IPS DF 6.9 (cell line): Measurements from ENCODE around the gene ADAM12.
A peak's percentile ranks its signal among the peaks of the same experiment; 100 is the strongest.

ENCODE experiments used
- DNase-seq: peaks from one replicate; pipeline ENCODE4 v3.0.0-alpha.2; 2013; ENCODE audit warnings: low read depth, low spot score
- H3K27ac ChIP-seq: one replicate; pipeline ENCODE4 v1.5.1; 2013; ENCODE audit warnings: low read length, control low read depth
- H3K27me3 ChIP-seq: 2 replicates; pipeline ENCODE4 v1.6.1; 2013; ENCODE audit warnings: mild to moderate bottlenecking, low read length; ENCODE audit not compliant: control insufficient read depth, insufficient read depth
- H3K36me3 ChIP-seq: 2 replicates; pipeline ENCODE4 v1.6.1; 2013; ENCODE audit warnings: low read length; ENCODE audit not compliant: control insufficient read depth, insufficient read depth
- H3K4me1 ChIP-seq: 2 replicates; pipeline ENCODE4 v1.6.1; 2013; ENCODE audit warnings: low read length; ENCODE audit not compliant: control insufficient read depth, insufficient read depth
- H3K4me3 ChIP-seq: 2 replicates; pipeline ENCODE4 v1.5.1; 2013; ENCODE audit warnings: mild to moderate bottlenecking, low read length
- H3K9me3 ChIP-seq: 2 replicates; pipeline ENCODE4 v1.6.1; 2013; ENCODE audit warnings: low read length, inconsistent platforms; ENCODE audit not compliant: control insufficient read depth, insufficient read depth
- WGBS: extraction: QIAGEN DNeasy Blood & Tissue Kit; methylation state at CpG from one replicate; pipeline ENCODE4 v1.1.7; 2013; ENCODE audit warnings: mixed read lengths, missing lambda C conversion rate; ENCODE audit not compliant: insufficient read length, insufficient coverage; 5-methylcytosine and 5-hydroxymethylcytosine counted together

The ADAM12 gene

GRCh38 chr10:126387931-126388911 lies at the start of gene ADAM12:
Gene ADAM12, minus strand, starts transcription at chr10:126388477. Its CDS starts 332 bp downstream, at chr10:126388145.
- Histone ChIP-seq H3K27ac (no peak within 1 kb of the TSS), H3K4me3 (peak within 1 kb of the TSS; percentile 77), H3K4me1 (no peaks in the 10 kb centered on the region; the same call in 1 of the 2 replicates), H3K36me3 (no peaks in the 10 kb centered on the region; the same call in 1 of the 2 replicates), H3K9me3 (no peaks in the 10 kb centered on the region), H3K27me3 (peaks cover 20% of the 10 kb centered on the region; the same call in 1 of the 2 replicates)
- no CpG with 5 or more reads among the region's 127 CpGs for WGBS
- no peak for DNase-seq

GRCh38 chr10:126437635-126438406 lies 49.5 kb upstream of the ADAM12 start:
- peaks cover 1% of the 10 kb centered on the region; the same call in 1 of the 2 replicates for H3K27me3 ChIP-seq
- no CpG with 5 or more reads among the region's 2 CpGs for WGBS
- no peak overlapping the region for H3K4me3 ChIP-seq
- no peak for DNase-seq
- no peak overlapping the region for H3K27ac ChIP-seq
- H3K4me1 ChIP-seq: no peaks in the 10 kb centered on the region
- H3K36me3 ChIP-seq: no peaks in the 10 kb centered on the region
- H3K9me3 ChIP-seq: no peaks in the 10 kb centered on the region

GRCh38 chr10:126434235-126434634 lies 46.0 kb upstream of the ADAM12 start:
- DNase-seq: no peak
- peaks cover 1% of the 10 kb centered on the region; the same call in 1 of the 2 replicates for H3K27me3 ChIP-seq
- no peak overlapping the region for H3K4me3 ChIP-seq
- WGBS: no CpG with 5 or more reads among the region's 5 CpGs
- H3K27ac ChIP-seq: no peak overlapping the region
- H3K36me3 ChIP-seq: no peaks in the 10 kb centered on the region
- H3K4me1 ChIP-seq: no peaks in the 10 kb centered on the region
- H3K9me3 ChIP-seq: no peaks in the 10 kb centered on the region

GRCh38 chr10:126433351-126433750 lies 45.1 kb upstream of the ADAM12 start:
- Histone ChIP-seq H3K36me3 (no peaks in the 10 kb centered on the region), H3K9me3 (no peaks in the 10 kb centered on the region; the same call in 1 of the 2 replicates), H3K27ac (no peak overlapping the region), H3K27me3 (peaks cover 1% of the 10 kb centered on the region; the same call in 1 of the 2 replicates), H3K4me1 (no peaks in the 10 kb centered on the region), H3K4me3 (no peak overlapping the region)
- DNase-seq: no peak
- WGBS: no CpG with 5 or more reads among the region's 5 CpGs

- H3K27ac ChIP-seq: no peak overlapping the region
- WGBS: no CpG with 5 or more reads among the region's 7 CpGs
Observed at GRCh38 chr10:126432507-126432906, 44.2 kb upstream of the ADAM12 start.

GRCh38 chr10:126431816-126432215 lies 43.5 kb upstream of the ADAM12 start:
- Histone ChIP-seq H3K4me1 (no peaks in the 10 kb centered on the region), H3K27me3 (peaks cover 1% of the 10 kb centered on the region; the same call in 1 of the 2 replicates), H3K9me3 (no peaks in the 10 kb centered on the region; the same call in 1 of the 2 replicates), H3K27ac (no peak overlapping the region), H3K4me3 (no peak overlapping the region), H3K36me3 (no peaks in the 10 kb centered on the region)
- no peak for DNase-seq
- WGBS: no CpG with 5 or more reads among the region's 2 CpGs

More at GRCh38 chr10:126432507-126432906, 44.2 kb upstream of the ADAM12 start:
- Histone ChIP-seq H3K27me3 (peaks cover 1% of the 10 kb centered on the region; the same call in 1 of the 2 replicates), H3K4me1 (no peaks in the 10 kb centered on the region), H3K9me3 (no peaks in the 10 kb centered on the region; the same call in 1 of the 2 replicates), H3K36me3 (no peaks in the 10 kb centered on the region), H3K4me3 (no peak overlapping the region)
- DNase-seq: no peak

GRCh38 chr10:126430512-126430911 lies 42.2 kb upstream of the ADAM12 start:
- Histone ChIP-seq H3K36me3 (no peaks in the 10 kb centered on the region), H3K4me1 (no peaks in the 10 kb centered on the region), H3K4me3 (no peak overlapping the region), H3K27ac (no peak overlapping the region), H3K9me3 (no peaks in the 10 kb centered on the region; the same call in 1 of the 2 replicates), H3K27me3 (no peaks in the 10 kb centered on the region)
- no CpG with 5 or more reads among the region's 2 CpGs for WGBS
- no peak for DNase-seq

- DNase-seq: no peak
- Histone ChIP-seq H3K9me3 (no peaks in the 10 kb centered on the region; the same call in 1 of the 2 replicates), H3K27ac (no peak overlapping the region), H3K4me1 (no peaks in the 10 kb centered on the region), H3K4me3 (no peak overlapping the region), H3K27me3 (no peaks in the 10 kb centered on the region), H3K36me3 (no peaks in the 10 kb centered on the region)
- WGBS: no CpG with 5 or more reads among the region's 4 CpGs
Observed at GRCh38 chr10:126429275-126429674, 41.0 kb upstream of the ADAM12 start.

GRCh38 chr10:126425489-126426065 lies 37.3 kb upstream of the ADAM12 start:
- WGBS: no CpG with 5 or more reads among the region's 8 CpGs
- Histone ChIP-seq H3K27me3 (no peaks in the 10 kb centered on the region), H3K27ac (no peak overlapping the region), H3K4me1 (no peaks in the 10 kb centered on the region), H3K4me3 (no peak overlapping the region), H3K9me3 (no peaks in the 10 kb centered on the region; the same call in 1 of the 2 replicates), H3K36me3 (no peaks in the 10 kb centered on the region)
- no peak for DNase-seq

- H3K27ac ChIP-seq: no peak overlapping the region
- H3K36me3 ChIP-seq: no peaks in the 10 kb centered on the region
- no CpG with 5 or more reads among the region's 5 CpGs for WGBS
- DNase-seq: no peak
- no peaks in the 10 kb centered on the region for H3K27me3 ChIP-seq
- H3K9me3 ChIP-seq: no peaks in the 10 kb centered on the region; the same call in 1 of the 2 replicates
- no peaks in the 10 kb centered on the region for H3K4me1 ChIP-seq
- no peak overlapping the region for H3K4me3 ChIP-seq
Observed at GRCh38 chr10:126425032-126425431, 36.8 kb upstream of the ADAM12 start.
